B cell (primary cell): ENCODE data around the gene BEST1. TPM values are rescaled to one million over a fixed set of nuclear protein-coding genes. Genes with fewer than 3 reads are reported as not detected.
A peak's percentile ranks its signal among the peaks of the same experiment; 100 is the strongest.

Source experiments
- ATAC-seq: fragments of 200-7000 bp; cut with Tn5 transposase; one replicate; pipeline ENCODE4 v1.10.0; 2021; ENCODE audit warnings: low read depth, mild to moderate bottlenecking, moderate number of reproducible peaks, moderate library complexity
- CTCF ChIA-PET: fragments of 350-600 bp; sonication (Branson Sonifier 250); formaldehyde crosslinking; loops from one replicate; lab custom pipeline; 2021; ENCODE audit warnings: antibody characterized with exemption, inconsistent platforms; lab: Charles Lee
- POLR2A ChIA-PET: fragments of 350-600 bp; sonication (Branson Sonifier 250); formaldehyde crosslinking; loops from one replicate; lab custom pipeline; 2021; ENCODE audit warnings: antibody characterized with exemption; lab: Charles Lee
- DNase-seq: peaks from one replicate; pipeline ENCODE4 v3.0.0; 2013
- H2AFZ ChIP-seq: 2 replicates; pipeline ENCODE4 v1.6.1; 2012; ENCODE audit warnings: mild to moderate bottlenecking, low read depth, low read length; ENCODE audit not compliant: insufficient read depth, poor library complexity, severe bottlenecking
- H3K27ac ChIP-seq, 2 donors: 1 replicate in 1 of 2; 2 replicates in 1 of 2; pipeline ENCODE4 v1.5.1; 2012 to 2013; ENCODE audit warnings: low read length in 2 of 2, mild to moderate bottlenecking in 2 of 2, moderate library complexity in 1 of 2
- H3K27me3 ChIP-seq, 4 experiments: fragments of 200-600 bp in 1 of 4; sonication (generic) in 1 of 4; replicated peaks in 1 of 4; 1 replicate in 2 of 4; 2 replicates in 2 of 4; pipeline versions ENCODE4 v1.6.1 to v1.7.0; 2013 to 2016; ENCODE audit warnings: low read length in 3 of 4, mild to moderate bottlenecking in 2 of 4, mixed read lengths in 1 of 4, moderate library complexity in 1 of 4; ENCODE audit not compliant: insufficient read depth in 4 of 4, control insufficient read depth in 3 of 4; ENCODE audit errors: control extremely low read depth in 1 of 4
- H3K36me3 ChIP-seq, 2 experiments: replicated peaks in 1 of 2; 1 replicate in 1 of 2; 2 replicates in 1 of 2; pipeline versions ENCODE4 v1.6.1 to v1.7.1; 2013; ENCODE audit warnings: low read length in 1 of 2; ENCODE audit not compliant: insufficient read depth in 2 of 2, control insufficient read depth in 1 of 2; ENCODE audit errors: control extremely low read depth in 1 of 2, extremely low read depth in 1 of 2
- H3K4me1 ChIP-seq, 2 donors: fragments of 200-600 bp in 1 of 2; sonication (generic) in 1 of 2; 1 replicate in 1 of 2; 2 replicates in 1 of 2; pipeline versions ENCODE4 v1.5.1 to v1.6.1; 2013 to 2017; ENCODE audit warnings: low read length in 2 of 2; ENCODE audit not compliant: control insufficient read depth in 2 of 2, insufficient read depth in 2 of 2
- H3K4me2 ChIP-seq: replicated peaks from 2 replicates; pipeline ENCODE3; 2012; ENCODE audit warnings: mild to moderate bottlenecking, low read depth, low read length; ENCODE audit not compliant: poor library complexity, severe bottlenecking
- H3K4me3 ChIP-seq, 5 experiments: fragments of 200-600 bp in 1 of 5; sonication (generic) in 1 of 5; 1 replicate in 3 of 5; 2 replicates in 2 of 5; pipeline versions ENCODE4 v1.5.1 to v1.7.0; 2011 to 2016; ENCODE audit warnings: low read length in 4 of 5, mild to moderate bottlenecking in 4 of 5, low read depth in 2 of 5, control low read depth in 1 of 5, moderate library complexity in 1 of 5; ENCODE audit not compliant: insufficient read depth in 1 of 5; ENCODE audit errors: control extremely low read depth in 1 of 5, extremely low read depth in 1 of 5
- H3K79me2 ChIP-seq: fragments of 200-600 bp; sonication (generic); one replicate; pipeline ENCODE4 v1.6.0; 2016; ENCODE audit warnings: low read length; ENCODE audit not compliant: control insufficient read depth, insufficient read depth
- H3K9ac ChIP-seq: fragments of 200-600 bp; sonication (generic); 2 replicates; pipeline ENCODE4 v1.6.1; 2017; ENCODE audit warnings: mild to moderate bottlenecking, low read length, moderate library complexity
- H3K9me3 ChIP-seq, 3 donors: one replicate each; pipeline versions ENCODE4 v1.6.1 to v1.7.1; 2013; ENCODE audit warnings: low read length in 2 of 3; ENCODE audit not compliant: control insufficient read depth in 2 of 3, insufficient read depth in 1 of 3; ENCODE audit errors: control extremely low read depth in 1 of 3
- H4K20me1 ChIP-seq: 2 replicates; pipeline ENCODE4 v1.6.0; 2012; ENCODE audit warnings: mild to moderate bottlenecking, low read length; ENCODE audit not compliant: insufficient read depth, control insufficient read depth, poor library complexity, severe bottlenecking
- H3K27ac Mint-ChIP-seq: one replicate; pipeline ENCODE4 v1.8.0; 2021; ENCODE audit warnings: mixed read lengths
- H3K27me3 Mint-ChIP-seq: one replicate; pipeline ENCODE4 v1.8.0; 2021; ENCODE audit warnings: mixed read lengths
- H3K4me1 Mint-ChIP-seq: one replicate; pipeline ENCODE4 v1.8.0; 2021; ENCODE audit warnings: mixed read lengths
- H3K4me3 Mint-ChIP-seq: one replicate; pipeline ENCODE4 v1.8.0; 2021; ENCODE audit warnings: mixed read lengths
- H3K9me3 Mint-ChIP-seq: one replicate; pipeline ENCODE4 v1.8.0; 2022; ENCODE audit warnings: mixed read lengths; ENCODE audit not compliant: insufficient read depth
- EZH2 ChIP-seq: IDR thresholded peaks from 2 replicates; pipeline ENCODE4 v1.6.1; 2012; ENCODE audit warnings: borderline replicate concordance, low read depth, mild to moderate bottlenecking, moderate library complexity, low read length; ENCODE audit not compliant: insufficient read depth, poor library complexity, severe bottlenecking
- WGBS: methylation state at CpG from one replicate; pipeline ENCODE4 v1.1.5; 2013; ENCODE audit warnings: missing lambda C conversion rate; ENCODE audit not compliant: insufficient coverage; 5-methylcytosine and 5-hydroxymethylcytosine counted together
- intact Hi-C: fragments of 100-400 bp; cut with micrococcal nuclease; formaldehyde crosslinking; loops from one replicate; pipeline ENCODE4 v1.10.0; 2022
- polyA plus RNA-seq: library from polyadenylated mRNA; depleted of rRNA; stranded (reverse); fragments of >200 nt; gene quantifications from 2 replicates; pipeline ENCODE4 v1.2.3, GENCODE V29; 2012
- total RNA-seq, 2 donors: library from RNA; stranded (reverse); fragments of 120-200 nt in 1 of 2; gene quantifications; 1 replicate in 1 of 2; 2 replicates in 1 of 2; pipeline versions ENCODE4 v1.2.3 to v1.2.4, GENCODE V29; 2013 to 2022
- TF ChIP-seq, protein P1 (sequence below): fragments of 200-600 bp; IDR thresholded peaks from one replicate; pipeline ENCODE4 v1.8.0; 2022; ENCODE audit warnings: antibody characterized with exemption, mild to moderate bottlenecking

Gene BEST1
- total and polyA plus RNA-seq, 2 donors (not counting 1 experiment from before 2014, with no cell fraction given), result 0.07 to 0.99 TPM

DNA sequence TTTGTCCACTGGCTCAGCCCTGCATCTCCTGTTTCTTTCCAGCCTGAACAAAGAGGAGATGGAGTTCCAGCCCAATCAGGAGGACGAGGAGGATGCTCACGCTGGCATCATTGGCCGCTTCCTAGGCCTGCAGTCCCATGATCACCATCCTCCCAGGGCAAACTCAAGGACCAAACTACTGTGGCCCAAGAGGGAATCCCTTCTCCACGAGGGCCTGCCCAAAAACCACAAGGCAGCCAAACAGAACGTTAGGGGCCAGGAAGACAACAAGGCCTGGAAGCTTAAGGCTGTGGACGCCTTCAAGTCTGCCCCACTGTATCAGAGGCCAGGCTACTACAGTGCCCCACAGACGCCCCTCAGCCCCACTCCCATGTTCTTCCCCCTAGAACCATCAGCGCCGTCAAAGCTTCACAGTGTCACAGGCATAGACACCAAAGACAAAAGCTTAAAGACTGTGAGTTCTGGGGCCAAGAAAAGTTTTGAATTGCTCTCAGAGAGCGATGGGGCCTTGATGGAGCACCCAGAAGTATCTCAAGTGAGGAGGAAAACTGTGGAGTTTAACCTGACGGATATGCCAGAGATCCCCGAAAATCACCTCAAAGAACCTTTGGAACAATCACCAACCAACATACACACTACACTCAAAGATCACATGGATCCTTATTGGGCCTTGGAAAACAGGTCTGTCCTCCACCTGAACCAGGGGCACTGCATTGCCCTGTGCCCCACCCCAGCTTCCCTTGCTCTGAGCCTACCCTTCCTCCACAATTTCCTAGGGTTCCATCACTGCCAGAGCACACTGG is 12.3 kb downstream of the BEST1 start:
- Histone ChIP-seq H3K4me3 (peak overlapping the region in 1 of 5 experiments; percentile 1), H3K4me2 (peak overlapping the region; percentile 65), H4K20me1 (peaks cover 33% of the 10 kb centered on the region), H3K36me3 (peaks cover 0 to 30% of the 10 kb centered on the region in 2 experiments), H3K4me1 (peaks cover 41 to 53% of the 10 kb centered on the region in 2 donors), H3K9me3 (no peaks in the 10 kb centered on the region), H3K79me2 (peaks cover 56% of the 10 kb centered on the region), H3K9ac (peak overlapping the region; percentile 1), H2AFZ (no peak overlapping the region), H3K27ac (peak overlapping the region; percentile 87 to 89), H3K27me3 (no peaks in the 10 kb centered on the region)
- H3K9me3 Mint-ChIP-seq, result no peaks in the 10 kb centered on the region
- H3K27ac Mint-ChIP-seq, result peak overlapping the region; percentile 99
- 82% methylated on average over 10 of the region's 12 CpGs for WGBS
- H3K4me1 Mint-ChIP-seq, result peaks cover 57% of the 10 kb centered on the region
- no peak for ATAC-seq
- ChIA-PET POLR2A (interaction anchor here (1.0 to 1.7 kb wide), 4 partner anchors 64 to 120 kb away, joined by 3 to 6 read pairs (median 4); no protein-coding TSS in a partner anchor), CTCF (interaction anchor here (0.9 to 4.6 kb wide), 11 partner anchors 14 to 169 kb away, joined by 3 to 62 read pairs (median 7); partner anchors contain the start of gene BEST1)
- DNase-seq, result peak; percentile 24
- H3K4me3 Mint-ChIP-seq, result peak overlapping the region; percentile 97
- intact Hi-C loops, result loop anchor here (1.0 kb wide), 1 partner anchor 63 kb away; no protein-coding TSS in a partner anchor
- H3K27me3 Mint-ChIP-seq, result no peaks in the 10 kb centered on the region
- TF ChIP-seq, protein P1, sequence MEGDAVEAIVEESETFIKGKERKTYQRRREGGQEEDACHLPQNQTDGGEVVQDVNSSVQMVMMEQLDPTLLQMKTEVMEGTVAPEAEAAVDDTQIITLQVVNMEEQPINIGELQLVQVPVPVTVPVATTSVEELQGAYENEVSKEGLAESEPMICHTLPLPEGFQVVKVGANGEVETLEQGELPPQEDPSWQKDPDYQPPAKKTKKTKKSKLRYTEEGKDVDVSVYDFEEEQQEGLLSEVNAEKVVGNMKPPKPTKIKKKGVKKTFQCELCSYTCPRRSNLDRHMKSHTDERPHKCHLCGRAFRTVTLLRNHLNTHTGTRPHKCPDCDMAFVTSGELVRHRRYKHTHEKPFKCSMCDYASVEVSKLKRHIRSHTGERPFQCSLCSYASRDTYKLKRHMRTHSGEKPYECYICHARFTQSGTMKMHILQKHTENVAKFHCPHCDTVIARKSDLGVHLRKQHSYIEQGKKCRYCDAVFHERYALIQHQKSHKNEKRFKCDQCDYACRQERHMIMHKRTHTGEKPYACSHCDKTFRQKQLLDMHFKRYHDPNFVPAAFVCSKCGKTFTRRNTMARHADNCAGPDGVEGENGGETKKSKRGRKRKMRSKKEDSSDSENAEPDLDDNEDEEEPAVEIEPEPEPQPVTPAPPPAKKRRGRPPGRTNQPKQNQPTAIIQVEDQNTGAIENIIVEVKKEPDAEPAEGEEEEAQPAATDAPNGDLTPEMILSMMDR, result no peak
- TF ChIP-seq EZH2, result no peak

DNA sequence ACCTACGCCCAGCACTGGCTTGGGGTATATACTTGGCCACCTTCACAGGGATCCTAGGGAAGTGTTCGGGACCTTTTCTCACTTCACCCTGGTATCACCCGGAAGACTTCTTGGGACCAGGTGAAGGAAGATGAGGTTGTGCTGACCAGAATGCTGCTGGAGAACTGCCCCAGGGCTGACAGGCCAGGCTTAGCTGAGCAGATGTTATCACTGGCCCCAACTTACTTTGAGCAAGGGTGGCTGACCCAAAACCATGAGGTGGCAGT is 12.8 kb downstream of the BEST1 start:
- H3K4me2 ChIP-seq, result peak overlapping the region; percentile 65
- TF ChIP-seq, protein P1, result no peak
- intact Hi-C loops, result loop anchor here (1.0 kb wide), 1 partner anchor 62 kb away; no protein-coding TSS in a partner anchor

More for the DNA sequence above, 12.8 kb downstream of the BEST1 start:
- CTCF ChIA-PET, result interaction anchor here (1.0 to 4.6 kb wide), 8 partner anchors 14 to 169 kb away, joined by 3 to 62 read pairs (median 8); partner anchors contain the start of gene BEST1
- 67% methylated on average over 1 of the region's 3 CpGs for WGBS
- Mint-ChIP-seq H3K9me3 (no peaks in the 10 kb centered on the region), H3K4me3 (peak overlapping the region; percentile 97), H3K27me3 (no peaks in the 10 kb centered on the region), H3K4me1 (peaks cover 59% of the 10 kb centered on the region), H3K27ac (peak overlapping the region; percentile 99)
- peak overlapping the region; percentile 6 for H3K9ac ChIP-seq
- no peak for DNase-seq
- POLR2A ChIA-PET, result interaction anchor here (0.7 to 1.7 kb wide), 5 partner anchors 65 to 119 kb away, joined by 3 to 6 read pairs (median 3); no protein-coding TSS in a partner anchor
- H4K20me1 ChIP-seq, result peaks cover 33% of the 10 kb centered on the region
- H3K4me1 ChIP-seq, result peaks cover 41 to 54% of the 10 kb centered on the region in 2 donors
- H3K4me3 ChIP-seq, result peak overlapping the region in 1 of 5 experiments; percentile 1
- H3K79me2 ChIP-seq, result peaks cover 57% of the 10 kb centered on the region
- no peaks in the 10 kb centered on the region for H3K9me3 ChIP-seq
- peak overlapping the region; percentile 87 to 89 for H3K27ac ChIP-seq
- peaks cover 0 to 27% of the 10 kb centered on the region in 2 experiments for H3K36me3 ChIP-seq
- ATAC-seq, result no peak
- no peaks in the 10 kb centered on the region for H3K27me3 ChIP-seq
- no peak overlapping the region for H2AFZ ChIP-seq
